NCI-H510A (cell line): ENCODE measurements around the gene OXA1L.
"Not testable (repeated sequence)": the region's sequence is repeated elsewhere in the genome, so short reads cannot be mapped to it uniquely, and the experiment has no call there.

ENCODE experiments used
- DNase-seq: peaks from one replicate; lab custom pipeline; 2025; lab: John Stamatoyannopoulos, UW

The OXA1L gene

DNA sequence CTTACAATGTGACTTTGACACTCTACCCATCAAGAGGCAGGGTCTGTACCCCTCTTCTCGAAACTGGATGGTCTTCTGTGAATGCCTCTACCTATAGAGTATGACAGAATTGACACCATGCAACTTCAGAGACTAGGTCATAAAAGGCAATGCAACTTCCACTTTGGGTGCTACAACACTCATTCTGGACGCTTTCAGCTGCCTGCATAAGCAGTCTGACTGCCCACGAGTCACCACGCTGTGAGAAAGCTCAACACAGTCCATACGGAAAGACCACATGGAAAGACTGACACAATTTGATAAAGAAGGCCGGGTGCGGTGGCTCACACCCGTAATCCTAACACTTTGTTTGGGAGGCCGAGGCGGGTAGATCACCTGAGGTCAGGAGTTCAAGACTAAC, 33.9 kb downstream of the OXA1L start:
- no peak for DNase-seq

DNA sequence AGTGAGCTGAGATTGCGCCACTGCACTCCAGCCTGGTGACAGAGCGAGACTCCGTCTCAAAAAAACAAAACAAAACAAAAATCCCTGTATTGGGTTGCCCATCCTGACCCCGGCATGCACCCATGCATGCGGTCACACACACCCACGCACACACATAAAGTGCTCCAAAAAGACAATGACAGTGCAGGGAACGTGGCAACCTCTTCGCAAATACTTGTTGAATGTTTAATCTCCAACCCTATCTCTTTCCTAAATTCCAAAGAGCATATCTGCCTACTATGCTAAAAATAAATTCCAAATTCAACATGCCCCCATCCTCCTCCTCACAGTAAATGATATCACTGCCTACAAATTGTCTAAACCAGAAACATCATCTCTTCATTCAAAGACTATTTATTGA, 35.2 kb downstream of the OXA1L start:
- no peak for DNase-seq

DNA sequence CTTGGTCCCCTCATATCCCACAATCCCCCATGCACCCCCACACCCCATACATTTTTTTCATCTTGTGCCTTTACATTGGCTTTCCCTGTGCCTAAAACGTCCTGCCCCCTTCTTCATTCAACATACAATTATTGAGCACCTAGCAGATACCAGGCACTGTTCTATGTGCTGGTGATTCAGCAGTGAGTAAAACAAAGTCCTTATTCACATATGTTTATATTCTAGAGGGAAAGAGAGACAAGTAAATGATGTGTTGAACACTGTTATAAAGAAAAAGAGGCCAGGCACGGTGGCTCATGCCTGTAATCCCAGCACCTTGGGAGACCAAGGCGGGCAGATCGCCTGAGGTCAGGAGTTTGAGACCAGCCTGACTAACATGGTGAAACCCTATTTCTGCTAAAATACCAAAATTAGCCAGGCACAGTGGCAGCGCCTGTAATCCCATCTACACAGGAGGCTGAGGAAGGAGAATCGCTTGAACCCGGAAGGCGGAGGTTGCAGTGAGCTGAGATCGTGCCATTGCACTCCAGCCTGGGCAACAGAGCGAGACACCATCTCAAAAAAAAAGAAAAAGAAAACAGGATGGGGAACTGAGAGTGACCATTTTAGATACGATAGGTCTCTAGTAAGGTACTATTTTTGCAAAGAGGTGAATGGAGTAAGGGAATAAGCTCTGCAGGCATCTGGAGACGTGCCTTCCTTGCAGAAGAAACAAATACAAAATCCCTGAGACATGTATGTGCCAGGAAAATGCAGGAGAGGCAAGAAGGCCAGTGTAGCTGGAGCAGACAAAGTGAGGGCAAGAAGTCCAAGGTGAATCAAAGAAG, 36.6 kb downstream of the OXA1L start:
- DNase-seq = no peak

DNA sequence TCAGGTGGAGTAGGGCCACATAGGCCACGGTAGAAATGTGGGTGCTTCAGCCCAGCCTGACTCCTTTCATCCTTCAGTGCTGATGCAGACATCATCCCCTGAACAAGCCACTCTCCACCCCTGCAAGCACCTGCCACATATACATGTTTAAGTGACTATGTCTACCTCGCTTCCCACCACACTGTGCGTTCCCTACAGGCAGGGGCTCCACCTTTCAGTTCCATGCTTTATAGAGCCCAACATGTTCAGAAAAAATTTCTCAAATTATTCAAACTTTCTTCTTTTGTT, 37.1 kb downstream of the OXA1L start:
- DNase-seq = no peak

DNA sequence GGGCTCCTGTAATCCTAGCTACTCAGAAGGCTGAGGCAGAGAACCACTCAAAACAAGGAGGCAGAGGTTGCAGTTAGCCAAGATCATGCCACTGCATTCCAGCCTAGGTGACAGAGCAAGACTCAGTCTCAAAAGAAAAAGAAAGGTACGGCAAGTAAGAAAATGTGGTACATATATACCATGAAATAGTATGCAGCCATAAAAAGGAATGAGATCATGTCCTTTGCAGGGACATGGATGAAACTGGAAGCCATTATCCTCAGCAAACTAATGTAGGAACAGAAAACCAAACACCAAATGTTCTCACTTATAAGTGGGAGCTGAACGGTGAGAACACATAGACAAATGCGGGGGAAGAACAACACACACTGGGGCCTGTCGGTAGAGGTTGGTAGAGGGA, 38.7 kb downstream of the OXA1L start:
- not testable (repeated sequence) for DNase-seq

DNA sequence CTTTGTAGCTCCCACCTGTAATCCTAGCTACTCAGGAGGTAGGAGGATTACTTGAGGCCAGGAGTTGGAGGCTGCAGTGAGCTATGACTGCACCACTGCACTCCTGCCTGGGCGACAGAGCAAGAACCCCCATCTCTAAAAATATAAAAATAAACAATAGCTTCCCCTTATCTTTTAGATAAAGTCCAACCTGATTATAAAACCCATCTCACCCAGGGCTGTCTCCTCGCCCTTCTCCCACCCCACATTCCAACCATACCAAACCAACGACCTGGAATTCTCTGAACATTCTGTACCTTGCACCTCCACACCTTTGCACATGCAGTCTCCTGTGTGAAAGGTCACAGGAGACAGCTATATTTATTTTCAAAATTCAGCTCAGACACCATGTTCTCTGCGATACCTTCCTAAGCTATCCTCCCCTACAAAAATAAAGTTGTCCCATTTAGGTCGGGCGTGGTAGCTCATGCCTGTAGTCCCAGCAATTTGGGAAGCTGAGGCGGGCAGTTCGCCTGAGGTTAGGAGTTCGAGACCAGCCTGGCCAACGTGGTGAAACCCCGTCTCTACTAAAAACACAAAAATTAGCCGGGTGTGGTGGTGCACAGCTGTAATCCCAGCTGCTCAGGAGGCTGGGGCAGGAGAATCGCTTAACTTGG, 41.1 kb downstream of the OXA1L start:
- no peak for DNase-seq

DNA sequence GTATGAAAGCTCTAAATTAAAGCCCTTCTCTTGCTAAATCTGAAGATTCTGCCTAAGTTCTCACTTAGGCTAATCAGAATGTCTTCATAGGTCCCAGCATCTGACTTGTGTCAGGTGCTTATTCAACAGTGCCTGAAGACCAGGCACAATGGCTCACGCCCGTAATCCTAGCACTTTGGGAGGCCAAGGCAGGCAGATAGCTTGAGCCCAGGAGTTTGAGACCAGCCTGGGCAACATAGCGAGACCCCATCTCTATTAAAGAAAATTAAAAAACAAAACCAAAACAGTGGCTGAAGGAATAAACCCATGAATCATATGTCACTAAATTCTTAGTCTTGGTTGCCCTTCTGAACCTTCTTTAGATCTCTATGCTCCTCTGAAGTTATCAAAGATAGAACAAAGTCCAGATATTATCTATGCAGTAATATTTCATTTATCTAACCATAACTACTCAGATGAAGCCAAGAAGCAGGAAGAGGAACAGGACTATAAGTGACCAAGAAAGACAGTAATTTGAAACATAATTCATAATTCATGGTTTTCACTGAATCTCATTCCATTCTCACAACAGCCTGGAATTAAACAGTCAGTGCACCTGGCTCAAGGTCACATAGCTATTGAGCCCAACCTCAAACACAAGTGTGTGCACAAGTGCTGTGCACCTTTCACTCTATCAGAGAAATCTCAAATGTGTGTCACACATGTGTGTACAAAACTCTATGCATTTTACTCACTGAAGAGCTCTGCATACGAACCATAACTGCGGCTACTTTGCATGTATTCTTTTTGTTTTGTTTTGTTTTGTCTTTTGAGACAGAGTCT, 42.1 kb downstream of the OXA1L start:
- DNase-seq = no peak

DNA sequence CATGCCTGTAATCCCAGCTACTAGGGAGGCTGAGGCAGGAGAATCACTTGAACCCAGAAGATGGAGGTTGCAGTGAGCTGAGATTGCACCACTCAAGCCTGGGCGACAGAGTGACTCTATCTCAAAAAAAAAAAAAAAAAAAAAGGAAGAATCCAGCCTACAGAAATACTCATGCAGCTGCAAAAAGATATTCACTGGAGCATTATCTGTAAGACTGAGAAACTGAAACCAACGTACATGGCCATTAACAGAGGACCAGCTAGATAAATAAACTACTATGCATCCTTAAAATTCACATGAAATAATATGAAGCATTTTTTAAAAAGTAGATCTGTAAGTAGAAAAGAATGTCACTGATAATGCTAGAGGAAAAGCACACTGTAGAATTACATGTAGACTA, 45.2 kb downstream of the OXA1L start:
- DNase-seq = no peak

DNA sequence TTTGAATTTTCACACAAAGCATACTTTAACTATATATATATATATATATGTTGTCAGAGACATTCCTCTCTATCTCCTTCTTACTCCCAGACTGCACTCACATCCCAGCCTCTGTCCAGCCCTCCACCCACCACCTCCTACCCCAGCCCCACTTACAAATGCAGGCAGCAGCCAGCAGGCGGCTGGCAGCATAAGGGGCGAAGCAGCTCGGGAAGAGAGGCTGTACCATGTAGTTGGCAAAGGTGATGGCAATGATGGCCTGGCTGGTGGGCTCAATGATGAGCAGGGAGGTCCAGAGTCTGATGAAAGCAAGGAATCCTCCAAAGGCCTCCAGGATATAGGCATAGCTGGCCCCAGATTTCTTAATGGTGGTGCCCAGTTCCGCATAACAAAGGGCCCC, 46.3 kb downstream of the OXA1L start:
- no peak for DNase-seq

DNA sequence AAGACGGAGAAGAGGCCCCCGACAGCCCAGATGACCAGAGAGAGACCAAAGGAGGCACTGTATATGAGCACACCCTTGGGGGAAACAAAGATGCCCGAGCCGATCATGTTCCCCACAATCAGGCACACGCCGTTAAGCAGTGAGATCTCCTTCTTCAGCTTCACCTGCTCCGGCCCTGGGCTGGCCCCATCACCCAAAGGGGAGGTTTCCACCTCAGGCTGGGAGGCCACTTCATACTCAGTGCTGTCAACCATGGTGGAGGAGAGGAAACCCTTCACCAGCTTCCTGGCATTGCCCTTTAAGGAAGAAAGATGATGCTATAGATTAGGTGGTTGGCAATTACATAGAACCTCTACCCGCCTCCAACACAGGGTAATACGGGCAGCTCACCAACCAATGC, 46.7 kb downstream of the OXA1L start:
- no peak for DNase-seq

DNA sequence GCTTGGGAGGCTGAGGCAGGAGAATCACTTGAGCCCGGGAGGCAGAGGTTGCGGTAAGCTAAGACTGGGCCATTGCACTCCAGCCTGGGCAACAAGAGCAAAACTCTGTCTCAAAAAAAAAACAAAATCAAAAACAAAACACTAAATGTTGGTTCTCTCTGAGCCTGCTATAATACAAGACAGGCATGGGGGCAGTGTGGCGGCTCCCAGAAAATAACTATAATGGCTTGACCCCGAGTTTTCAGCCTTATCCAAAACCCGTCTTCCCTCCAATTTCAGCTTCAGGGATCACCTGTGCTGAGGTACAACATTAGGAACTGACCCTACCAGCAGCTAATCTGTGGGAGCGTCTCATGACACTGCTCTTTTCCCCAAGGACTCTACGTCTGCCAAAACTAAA, 47.9 kb downstream of the OXA1L start:
- DNase-seq = no peak

DNA sequence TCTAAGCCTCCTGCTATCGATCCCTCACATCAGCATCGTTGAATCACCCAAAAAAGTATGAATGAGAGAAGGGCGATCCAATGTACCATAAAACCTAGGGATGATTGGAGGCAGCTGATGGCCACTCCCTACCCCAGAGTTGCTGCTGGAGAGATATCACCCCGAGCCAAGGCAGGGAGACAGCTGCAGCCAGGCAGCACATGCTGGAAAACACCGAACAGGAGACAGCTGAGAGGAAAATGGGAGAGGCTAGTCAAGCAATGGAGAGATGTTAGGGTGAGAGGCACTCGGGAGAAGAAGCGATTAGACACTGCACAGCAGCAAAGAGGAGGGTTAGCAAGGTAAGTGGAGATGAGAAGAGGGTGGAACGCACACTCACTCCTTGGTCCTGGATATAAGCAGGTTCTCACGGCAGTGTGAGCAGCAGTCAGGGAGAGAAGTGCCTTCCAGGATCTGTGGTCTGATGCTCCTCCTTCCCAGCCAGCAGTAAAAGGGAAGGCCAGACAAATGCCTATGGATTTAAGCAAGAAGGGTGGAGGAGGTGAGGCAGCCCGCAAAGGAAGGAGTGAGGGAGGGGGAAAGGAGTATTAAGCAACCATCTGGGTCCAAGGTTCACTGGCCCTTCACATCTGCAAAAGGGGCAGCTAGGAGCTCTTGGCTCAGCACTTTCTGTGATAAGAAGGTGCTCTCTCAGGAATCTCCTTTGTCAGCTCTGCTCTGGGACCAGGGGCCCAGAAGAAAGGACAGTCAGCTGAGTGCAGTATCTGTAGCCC, 48.6 kb downstream of the OXA1L start, which contains the start of gene SLC7A7:
Gene SLC7A7 (minus strand): TSS at position 495 of the 773 bp plus-strand sequence. CDS start 2,037 bp downstream, outside the sequence.
- DNase-seq = no peak

DNA sequence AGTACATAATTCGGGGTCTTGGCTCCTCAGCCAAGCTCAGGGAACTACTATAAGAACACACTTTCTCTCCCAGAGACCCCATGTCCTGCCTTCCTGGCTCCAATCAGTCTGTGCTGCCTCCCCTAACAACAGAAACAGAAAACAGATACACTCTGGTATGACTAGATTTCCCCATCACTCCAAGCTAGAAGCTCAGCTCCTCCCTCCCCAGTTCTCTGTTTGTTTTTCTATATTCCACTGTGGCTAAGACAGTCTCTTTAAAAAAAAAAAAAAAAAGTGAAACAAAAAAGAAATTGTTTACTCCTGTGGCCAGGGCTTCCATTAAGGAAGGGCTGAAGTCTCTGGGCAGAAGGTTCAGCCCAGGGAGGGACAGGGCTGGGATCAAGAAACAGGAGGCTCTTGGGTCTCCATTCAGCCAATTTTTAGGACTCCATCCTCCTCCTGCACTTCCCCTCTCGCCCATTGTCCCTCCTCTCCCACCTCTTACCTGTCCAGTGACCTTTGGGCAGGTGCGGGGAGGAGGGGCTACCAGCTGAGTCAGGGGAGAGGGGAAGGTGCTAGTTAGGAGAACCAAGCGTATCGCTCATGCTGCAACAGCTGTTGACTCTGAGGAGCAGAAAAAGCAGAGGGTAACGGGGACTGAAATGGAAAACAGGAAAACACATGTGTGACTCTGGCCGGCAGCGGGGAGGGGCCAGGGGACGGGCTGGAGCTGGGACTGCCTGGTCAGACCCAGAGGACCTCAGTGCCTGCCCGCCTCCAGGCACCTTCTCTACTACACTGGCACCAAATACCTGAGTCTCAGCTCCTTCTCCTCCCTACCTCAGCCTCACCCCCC, 52.9 kb downstream of the OXA1L start:
- DNase-seq = no peak

DNA sequence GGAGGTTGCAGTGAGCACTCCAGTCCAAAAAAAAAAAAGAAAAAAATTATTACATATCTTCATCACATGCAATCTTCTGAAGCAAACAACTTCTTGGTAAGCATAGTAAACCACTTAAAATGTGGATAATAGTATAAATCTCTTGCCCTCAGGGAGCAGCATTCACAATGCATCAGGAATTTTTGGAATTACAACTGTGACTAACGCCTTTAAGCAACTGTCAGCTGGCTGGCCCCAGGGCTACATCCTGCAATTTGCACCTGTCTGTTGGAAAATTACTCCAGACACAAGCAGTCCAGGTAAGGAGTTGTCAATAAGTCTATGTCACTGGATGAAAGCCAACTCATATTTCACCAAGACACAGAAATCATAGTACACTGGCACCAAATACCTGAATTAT, 54.2 kb downstream of the OXA1L start:
- no peak for DNase-seq

DNA sequence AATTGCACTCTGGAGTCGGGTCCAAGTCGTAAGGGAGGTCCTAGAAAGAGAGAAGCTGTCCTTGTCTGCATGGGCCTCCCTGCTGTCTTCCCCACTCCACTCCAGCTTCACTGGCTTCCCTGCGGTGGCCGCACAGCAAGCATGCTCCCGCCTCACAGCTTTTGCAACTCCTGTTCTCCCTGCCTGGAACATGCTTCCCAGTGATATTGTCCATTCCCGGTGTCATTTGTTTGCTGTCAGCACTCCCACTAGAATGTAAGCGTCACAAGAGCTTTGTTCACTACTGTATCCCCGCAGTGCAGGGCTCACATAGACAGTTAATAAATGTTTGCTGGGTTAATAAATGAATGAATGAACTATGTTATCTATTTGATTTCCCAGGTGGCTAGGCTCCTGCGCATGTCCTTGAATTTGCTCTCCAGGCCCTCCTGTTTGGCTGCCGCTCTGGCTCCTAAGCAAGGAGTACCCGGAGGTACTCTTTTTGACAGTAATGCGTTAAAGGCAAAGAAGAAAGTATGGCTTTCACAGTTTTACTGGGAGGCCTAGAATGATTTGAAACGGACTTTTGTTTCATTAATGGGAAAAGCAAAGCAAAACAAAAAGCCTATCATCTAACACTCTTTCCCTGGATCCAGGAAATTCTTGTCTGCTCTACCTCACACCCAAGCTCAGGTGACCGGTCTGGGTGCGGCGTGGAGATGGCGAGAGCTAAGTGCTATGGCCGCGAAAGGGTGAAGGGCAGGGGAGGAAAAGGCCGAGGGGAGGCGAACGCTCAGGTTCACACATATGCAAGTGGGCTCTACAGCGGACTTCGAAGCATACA, 54.9 kb downstream of the OXA1L start:
- DNase-seq = no peak

DNA sequence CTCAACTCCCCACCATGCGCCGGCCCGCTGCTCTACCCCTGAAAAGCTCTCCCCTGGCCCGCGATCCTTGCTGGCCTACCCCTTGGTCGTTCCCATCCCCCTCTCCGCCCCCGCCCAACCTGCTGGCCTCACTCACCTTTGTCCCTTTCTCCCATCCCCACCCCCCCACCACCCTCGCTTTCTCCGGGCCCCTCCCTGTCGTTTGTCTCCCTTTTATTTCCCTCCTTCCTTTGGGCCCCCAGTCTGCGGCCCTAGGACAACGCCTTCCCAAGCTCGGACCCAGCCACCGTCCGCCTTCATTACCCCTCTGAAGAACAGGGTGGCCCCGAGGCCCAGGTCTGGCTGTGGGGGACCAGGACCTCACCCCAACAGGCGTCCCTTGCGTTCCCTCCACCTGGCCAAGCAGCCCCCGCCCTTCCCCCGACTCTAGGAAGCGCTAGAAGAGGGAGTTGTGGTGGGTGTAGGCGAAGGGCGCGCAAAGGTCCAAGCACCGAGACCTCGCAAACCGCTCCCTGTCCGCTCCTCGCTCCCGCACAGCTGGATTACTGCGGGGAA, 55.6 kb downstream of the OXA1L start:
- DNase-seq = no peak
